ENCODE data around the gene KIAA1958.

DNA sequence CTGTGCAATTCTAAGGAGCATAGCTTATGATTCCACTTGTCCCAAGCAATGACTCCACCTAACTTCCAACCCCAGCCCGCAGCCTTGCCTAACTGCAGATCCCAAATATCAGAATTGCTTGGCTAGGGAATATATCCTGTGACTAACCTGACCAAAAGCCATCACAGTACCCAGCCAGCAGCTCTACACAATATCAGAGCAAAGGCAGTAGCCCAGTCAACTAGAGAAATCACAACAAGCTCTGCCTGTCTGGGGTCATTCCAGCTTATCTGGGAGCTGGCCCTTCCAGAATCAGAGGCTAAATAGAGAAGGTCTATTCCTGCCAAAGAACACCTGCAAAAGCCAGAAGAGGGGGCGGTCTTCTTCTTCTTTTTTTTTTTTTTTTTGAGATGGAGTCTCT lies 9.3 kb upstream of the KIAA1958 start:
- no peak for TF ChIP-seq POLR2AphosphoS5 (IDR thresholded peaks at IDR 0.05)
- TF ChIP-seq, protein P1, sequence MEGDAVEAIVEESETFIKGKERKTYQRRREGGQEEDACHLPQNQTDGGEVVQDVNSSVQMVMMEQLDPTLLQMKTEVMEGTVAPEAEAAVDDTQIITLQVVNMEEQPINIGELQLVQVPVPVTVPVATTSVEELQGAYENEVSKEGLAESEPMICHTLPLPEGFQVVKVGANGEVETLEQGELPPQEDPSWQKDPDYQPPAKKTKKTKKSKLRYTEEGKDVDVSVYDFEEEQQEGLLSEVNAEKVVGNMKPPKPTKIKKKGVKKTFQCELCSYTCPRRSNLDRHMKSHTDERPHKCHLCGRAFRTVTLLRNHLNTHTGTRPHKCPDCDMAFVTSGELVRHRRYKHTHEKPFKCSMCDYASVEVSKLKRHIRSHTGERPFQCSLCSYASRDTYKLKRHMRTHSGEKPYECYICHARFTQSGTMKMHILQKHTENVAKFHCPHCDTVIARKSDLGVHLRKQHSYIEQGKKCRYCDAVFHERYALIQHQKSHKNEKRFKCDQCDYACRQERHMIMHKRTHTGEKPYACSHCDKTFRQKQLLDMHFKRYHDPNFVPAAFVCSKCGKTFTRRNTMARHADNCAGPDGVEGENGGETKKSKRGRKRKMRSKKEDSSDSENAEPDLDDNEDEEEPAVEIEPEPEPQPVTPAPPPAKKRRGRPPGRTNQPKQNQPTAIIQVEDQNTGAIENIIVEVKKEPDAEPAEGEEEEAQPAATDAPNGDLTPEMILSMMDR (IDR thresholded peaks at IDR 0.05 in 8 of 11, conservative IDR thresholded peaks at IDR 0.05 in 3 of 11), result no peak
